Vein endothelial cell (primary cell): ENCODE measurements around the gene TBC1D32. TPM values are rescaled to one million over a fixed set of nuclear protein-coding genes. Genes with fewer than 3 reads are reported as not detected.

Experiments
- small RNA-seq: library from RNA; depleted of rRNA; stranded (forward); fragments of <200 nt; gene quantifications from one replicate; pipeline ENCODE3, GENCODE V24; 2012
- total RNA-seq: library from RNA; depleted of rRNA; stranded (reverse); fragments of >200 nt; gene quantifications from 2 replicates; pipeline ENCODE4 v1.2.3, GENCODE V29; 2012

The TBC1D32 gene, protein sequence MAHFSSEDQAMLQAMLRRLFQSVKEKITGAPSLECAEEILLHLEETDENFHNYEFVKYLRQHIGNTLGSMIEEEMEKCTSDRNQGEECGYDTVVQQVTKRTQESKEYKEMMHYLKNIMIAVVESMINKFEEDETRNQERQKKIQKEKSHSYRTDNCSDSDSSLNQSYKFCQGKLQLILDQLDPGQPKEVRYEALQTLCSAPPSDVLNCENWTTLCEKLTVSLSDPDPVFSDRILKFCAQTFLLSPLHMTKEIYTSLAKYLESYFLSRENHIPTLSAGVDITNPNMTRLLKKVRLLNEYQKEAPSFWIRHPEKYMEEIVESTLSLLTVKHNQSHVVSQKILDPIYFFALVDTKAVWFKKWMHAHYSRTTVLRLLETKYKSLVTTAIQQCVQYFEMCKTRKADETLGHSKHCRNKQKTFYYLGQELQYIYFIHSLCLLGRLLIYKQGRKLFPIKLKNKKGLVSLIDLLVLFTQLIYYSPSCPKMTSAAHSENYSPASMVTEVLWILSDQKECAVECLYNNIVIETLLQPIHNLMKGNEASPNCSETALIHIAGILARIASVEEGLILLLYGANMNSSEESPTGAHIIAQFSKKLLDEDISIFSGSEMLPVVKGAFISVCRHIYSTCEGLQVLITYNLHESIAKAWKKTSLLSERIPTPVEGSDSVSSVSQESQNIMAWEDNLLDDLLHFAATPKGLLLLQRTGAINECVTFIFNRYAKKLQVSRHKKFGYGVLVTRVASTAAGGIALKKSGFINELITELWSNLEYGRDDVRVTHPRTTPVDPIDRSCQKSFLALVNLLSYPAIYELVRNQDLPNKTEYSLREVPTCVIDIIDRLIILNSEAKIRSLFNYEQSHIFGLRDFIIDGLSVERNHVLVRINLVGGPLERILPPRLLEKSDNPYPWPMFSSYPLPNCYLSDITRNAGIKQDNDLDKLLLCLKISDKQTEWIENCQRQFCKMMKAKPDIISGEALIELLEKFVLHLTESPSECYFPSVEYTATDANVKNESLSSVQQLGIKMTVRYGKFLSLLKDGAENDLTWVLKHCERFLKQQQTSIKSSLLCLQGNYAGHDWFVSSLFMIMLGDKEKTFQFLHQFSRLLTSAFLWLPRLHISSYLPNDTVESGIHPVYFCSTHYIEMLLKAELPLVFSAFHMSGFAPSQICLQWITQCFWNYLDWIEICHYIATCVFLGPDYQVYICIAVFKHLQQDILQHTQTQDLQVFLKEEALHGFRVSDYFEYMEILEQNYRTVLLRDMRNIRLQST
- 4.5 and 4.9 TPM in 2 replicates for total RNA-seq

DNA sequence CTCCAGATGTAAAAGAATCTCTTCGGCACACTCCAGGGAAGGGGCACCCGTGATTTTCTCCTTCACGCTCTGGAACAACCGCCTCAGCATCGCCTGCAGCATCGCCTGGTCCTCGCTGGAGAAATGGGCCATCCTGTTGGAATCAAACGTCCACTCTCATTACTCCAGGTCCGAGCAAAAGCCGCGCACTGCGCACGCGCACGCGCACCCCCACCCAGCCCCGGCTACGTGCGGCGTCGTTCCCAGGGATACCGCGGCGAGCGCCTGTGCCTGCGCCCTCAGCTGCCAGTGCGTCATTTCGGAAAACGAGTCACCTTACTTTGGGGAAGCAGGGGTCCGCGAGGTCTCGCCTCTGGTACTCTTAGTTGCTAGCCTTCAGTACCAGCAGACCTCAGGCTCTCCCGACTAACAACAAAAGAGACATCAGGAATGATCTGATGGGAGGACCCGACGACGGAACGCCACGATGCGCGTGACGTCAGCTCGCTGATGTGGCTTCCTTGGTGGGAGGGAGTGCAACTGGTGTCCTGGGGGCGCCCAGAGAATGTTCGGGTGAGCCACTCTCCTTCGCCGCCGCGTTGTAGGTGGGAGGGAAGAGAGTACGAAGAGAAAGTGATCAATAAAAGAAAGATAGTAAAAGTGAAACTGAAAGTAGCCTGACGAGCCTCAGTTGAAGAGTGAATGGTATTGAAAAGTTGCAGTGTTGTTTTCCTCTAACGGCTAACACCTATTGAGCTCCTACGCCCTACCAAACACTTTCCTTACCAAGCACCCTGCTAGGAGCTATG, at the start of gene TBC1D32:
TSS of gene TBC1D32 (minus strand) at position 182 of the 788 bp plus-strand sequence. CDS start at position 132, 50 bp downstream.

Small RNA genes lying within 50 kb of the gene (small RNA-seq; reads per million reads assigned to genes)
- not detected for gene RF00019
- not detected for gene RNU6-1286P

Other genes with a start within 250 kb of the TBC1D32 start
- gene GJA1, start 101.2 kb upstream of the TBC1D32 start, total RNA-seq: 435 and 470 TPM in 2 replicates